ENCODE results near the gene TMPRSS15.

DNA sequence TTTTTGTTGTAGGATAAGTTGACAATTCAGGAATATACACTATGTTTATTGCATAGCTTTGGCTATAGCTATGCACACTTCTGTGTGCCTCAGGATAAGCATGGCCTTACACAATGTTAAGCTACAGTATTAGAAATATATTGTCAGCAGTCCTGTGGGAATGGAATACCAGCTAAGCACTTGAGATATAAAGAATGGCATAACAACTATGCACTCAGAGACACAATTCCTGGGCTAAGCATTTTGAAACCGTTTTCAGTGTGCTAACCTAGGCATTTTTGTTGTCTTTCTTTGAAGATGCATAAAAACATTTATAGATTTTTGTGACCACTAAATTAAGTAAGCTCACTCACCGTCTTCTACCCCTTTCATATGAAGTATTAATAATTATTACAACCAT lies 46.8 kb downstream of the TMPRSS15 start:
- TF ChIP-seq, protein P1, sequence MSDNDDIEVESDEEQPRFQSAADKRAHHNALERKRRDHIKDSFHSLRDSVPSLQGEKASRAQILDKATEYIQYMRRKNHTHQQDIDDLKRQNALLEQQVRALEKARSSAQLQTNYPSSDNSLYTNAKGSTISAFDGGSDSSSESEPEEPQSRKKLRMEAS (IDR thresholded peaks at IDR 0.05) = no peak
- TF ChIP-seq ATF3 (IDR thresholded peaks at IDR 0.05) = no peak
